Panc1 (cell line): ENCODE results near the gene BRWD1. TPM values are rescaled to one million over a fixed set of nuclear protein-coding genes. Genes with fewer than 3 reads are reported as not detected.

ENCODE experiments used
- ATAC-seq: fragments of 200-7000 bp; cut with Tn5 transposase; 2 replicates; pipeline ENCODE4 v1.9.1; 2020; ENCODE audit warnings: mild to moderate bottlenecking, moderate library complexity
- BruUV-seq: library from RNA; stranded (reverse); fragments of 400-500 nt; replicated peaks from 2 replicates; lab custom pipeline; 2021; lab: Mats Ljungman, UMichigan
- CTCF ChIA-PET: fragments of 300-600 bp; sonication (Branson Sonifier 250); formaldehyde crosslinking; loops from one replicate; lab custom pipeline; 2022; ENCODE audit warnings: antibody characterized with exemption; lab: Charles Lee
- POLR2A ChIA-PET: fragments of 300-600 bp; sonication (Branson Sonifier 250); formaldehyde crosslinking; loops from one replicate; lab custom pipeline; 2022; ENCODE audit warnings: antibody characterized with exemption; lab: Charles Lee
- DNase-seq: peaks from one replicate; pipeline ENCODE4 v3.0.0-alpha.2; 2010; ENCODE audit warnings: low read depth, low spot score
- H3K27ac ChIP-seq: 2 replicates; pipeline ENCODE4 v1.5.1; 2011; ENCODE audit warnings: mild to moderate bottlenecking, low read length, inconsistent platforms
- H3K27me3 ChIP-seq: fragments of 200-500 bp; sonication (Bioruptor generic); 2 replicates; pipeline ENCODE4 v1.6.0; 2014; ENCODE audit warnings: low read length, inconsistent platforms; ENCODE audit not compliant: control insufficient read depth, insufficient read depth
- H3K36me3 ChIP-seq: fragments of 200-500 bp; sonication (Bioruptor generic); 2 replicates; pipeline ENCODE4 v1.5.1; 2014; ENCODE audit warnings: inconsistent platforms, mild to moderate bottlenecking, low read length, moderate library complexity; ENCODE audit not compliant: control insufficient read depth, insufficient read depth
- H3K4me1 ChIP-seq: 2 replicates; pipeline ENCODE4 v1.5.1; 2011; ENCODE audit warnings: inconsistent platforms, mild to moderate bottlenecking, low read length, moderate library complexity; ENCODE audit not compliant: control insufficient read depth, insufficient read depth
- H3K4me3 ChIP-seq, 2 experiments: 2 replicates each; pipeline ENCODE4 v1.5.1; 2011 to 2012; ENCODE audit warnings: low read depth in 2 of 2, low read length in 2 of 2, mild to moderate bottlenecking in 2 of 2, inconsistent platforms in 1 of 2, moderate library complexity in 1 of 2
- H3K9me3 ChIP-seq: fragments of 200-500 bp; sonication (Bioruptor generic); 2 replicates; pipeline ENCODE4 v1.5.1; 2014; ENCODE audit warnings: low read depth, mild to moderate bottlenecking, inconsistent platforms, low read length, moderate library complexity; ENCODE audit not compliant: control insufficient read depth, insufficient read depth
- POLR2AphosphoS5 ChIP-seq: IDR thresholded peaks from 2 replicates; pipeline ENCODE4 v1.6.1; 2012; ENCODE audit warnings: mild to moderate bottlenecking, low read depth, low read length, moderate library complexity
- SIN3A ChIP-seq: IDR thresholded peaks from 2 replicates; pipeline ENCODE4 v1.6.1; 2012; ENCODE audit warnings: low read depth, mild to moderate bottlenecking, low read length, moderate library complexity, borderline replicate concordance; ENCODE audit not compliant: insufficient read depth
- TCF7L2 ChIP-seq: IDR thresholded peaks from 2 replicates; pipeline ENCODE4 v1.6.1; 2011; ENCODE audit warnings: mild to moderate bottlenecking, low read depth, low read length, inconsistent platforms
- in situ Hi-C: cut with HindIII; loops from 2 replicates; pipeline ENCODE4 v1.10.0; 2016; ENCODE audit warnings: low sequenced_read_pairs, low pct_unique_long_range_greater_than_20kb
- intact Hi-C: fragments of 100-400 bp; cut with micrococcal nuclease; formaldehyde crosslinking; loops from one replicate; pipeline ENCODE4 v1.10.0; 2022; ENCODE audit not compliant: unreplicated experiment
- total RNA-seq: library from RNA; stranded (reverse); gene quantifications from one replicate; pipeline ENCODE4 v1.2.1, GENCODE V29; 2021; ENCODE audit not compliant: unreplicated experiment
- TF ChIP-seq, protein P1 (sequence below), 2 experiments: IDR thresholded peaks; 2 replicates each; pipeline ENCODE4 v1.6.1; 2011 to 2012; ENCODE audit warnings: low read depth in 2 of 2, control low read depth in 1 of 2, low read length in 1 of 2, mild to moderate bottlenecking in 1 of 2, moderate library complexity in 1 of 2; ENCODE audit not compliant: insufficient read depth in 1 of 2
- TF ChIP-seq, protein P2 (sequence below): fragments of 450-650 bp; IDR thresholded peaks from 2 replicates; pipeline ENCODE4 v1.5.1; 2017; ENCODE audit warnings: mild to moderate bottlenecking

BRWD1 gene
- total RNA-seq, 1 experiment from 2014 or later, result 26.2 TPM

GRCh38 chr21:39281207-39281606, 32.2 kb downstream of the BRWD1 start:
- H3K36me3 ChIP-seq, result peaks cover 11% of the 10 kb centered on the region; the same call in 1 of the 2 replicates
- intact Hi-C loops, result no loop called here
- ATAC-seq, result no peak

GRCh38 chr21:39269620-39270019, 43.8 kb downstream of the BRWD1 start:
- intact Hi-C loops, result no loop called here
- H3K36me3 ChIP-seq, result peaks cover 14% of the 10 kb centered on the region; the same call in 1 of the 2 replicates

More at GRCh38 chr21:39281207-39281606, 32.2 kb downstream of the BRWD1 start:
- H3K27me3 ChIP-seq, result no peaks in the 10 kb centered on the region
- no peaks in the 10 kb centered on the region for H3K4me1 ChIP-seq
- POLR2A ChIA-PET, result no interaction called here
- CTCF ChIA-PET, result no interaction called here
- H3K9me3 ChIP-seq, result no peaks in the 10 kb centered on the region
- in situ Hi-C loops, result no loop called here
- H3K4me3 ChIP-seq, result no peak overlapping the region
- no peak for DNase-seq
- TF ChIP-seq, protein P1, sequence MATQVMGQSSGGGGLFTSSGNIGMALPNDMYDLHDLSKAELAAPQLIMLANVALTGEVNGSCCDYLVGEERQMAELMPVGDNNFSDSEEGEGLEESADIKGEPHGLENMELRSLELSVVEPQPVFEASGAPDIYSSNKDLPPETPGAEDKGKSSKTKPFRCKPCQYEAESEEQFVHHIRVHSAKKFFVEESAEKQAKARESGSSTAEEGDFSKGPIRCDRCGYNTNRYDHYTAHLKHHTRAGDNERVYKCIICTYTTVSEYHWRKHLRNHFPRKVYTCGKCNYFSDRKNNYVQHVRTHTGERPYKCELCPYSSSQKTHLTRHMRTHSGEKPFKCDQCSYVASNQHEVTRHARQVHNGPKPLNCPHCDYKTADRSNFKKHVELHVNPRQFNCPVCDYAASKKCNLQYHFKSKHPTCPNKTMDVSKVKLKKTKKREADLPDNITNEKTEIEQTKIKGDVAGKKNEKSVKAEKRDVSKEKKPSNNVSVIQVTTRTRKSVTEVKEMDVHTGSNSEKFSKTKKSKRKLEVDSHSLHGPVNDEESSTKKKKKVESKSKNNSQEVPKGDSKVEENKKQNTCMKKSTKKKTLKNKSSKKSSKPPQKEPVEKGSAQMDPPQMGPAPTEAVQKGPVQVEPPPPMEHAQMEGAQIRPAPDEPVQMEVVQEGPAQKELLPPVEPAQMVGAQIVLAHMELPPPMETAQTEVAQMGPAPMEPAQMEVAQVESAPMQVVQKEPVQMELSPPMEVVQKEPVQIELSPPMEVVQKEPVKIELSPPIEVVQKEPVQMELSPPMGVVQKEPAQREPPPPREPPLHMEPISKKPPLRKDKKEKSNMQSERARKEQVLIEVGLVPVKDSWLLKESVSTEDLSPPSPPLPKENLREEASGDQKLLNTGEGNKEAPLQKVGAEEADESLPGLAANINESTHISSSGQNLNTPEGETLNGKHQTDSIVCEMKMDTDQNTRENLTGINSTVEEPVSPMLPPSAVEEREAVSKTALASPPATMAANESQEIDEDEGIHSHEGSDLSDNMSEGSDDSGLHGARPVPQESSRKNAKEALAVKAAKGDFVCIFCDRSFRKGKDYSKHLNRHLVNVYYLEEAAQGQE (IDR thresholded peaks at IDR 0.05; ENCODE audit: insufficient read depth in 1 of 2, low read depth in 2 of 2, low read length in 1 of 2), result no peak
- TF ChIP-seq POLR2AphosphoS5, result no peak
- TF ChIP-seq TCF7L2, result no peak
- TF ChIP-seq, protein P2, sequence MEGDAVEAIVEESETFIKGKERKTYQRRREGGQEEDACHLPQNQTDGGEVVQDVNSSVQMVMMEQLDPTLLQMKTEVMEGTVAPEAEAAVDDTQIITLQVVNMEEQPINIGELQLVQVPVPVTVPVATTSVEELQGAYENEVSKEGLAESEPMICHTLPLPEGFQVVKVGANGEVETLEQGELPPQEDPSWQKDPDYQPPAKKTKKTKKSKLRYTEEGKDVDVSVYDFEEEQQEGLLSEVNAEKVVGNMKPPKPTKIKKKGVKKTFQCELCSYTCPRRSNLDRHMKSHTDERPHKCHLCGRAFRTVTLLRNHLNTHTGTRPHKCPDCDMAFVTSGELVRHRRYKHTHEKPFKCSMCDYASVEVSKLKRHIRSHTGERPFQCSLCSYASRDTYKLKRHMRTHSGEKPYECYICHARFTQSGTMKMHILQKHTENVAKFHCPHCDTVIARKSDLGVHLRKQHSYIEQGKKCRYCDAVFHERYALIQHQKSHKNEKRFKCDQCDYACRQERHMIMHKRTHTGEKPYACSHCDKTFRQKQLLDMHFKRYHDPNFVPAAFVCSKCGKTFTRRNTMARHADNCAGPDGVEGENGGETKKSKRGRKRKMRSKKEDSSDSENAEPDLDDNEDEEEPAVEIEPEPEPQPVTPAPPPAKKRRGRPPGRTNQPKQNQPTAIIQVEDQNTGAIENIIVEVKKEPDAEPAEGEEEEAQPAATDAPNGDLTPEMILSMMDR, result no peak
- no peak for TF ChIP-seq SIN3A
- no TSS peak for BruUV-seq
- H3K27ac ChIP-seq, result no peak overlapping the region

More at GRCh38 chr21:39269620-39270019, 43.8 kb downstream of the BRWD1 start:
- no peaks in the 10 kb centered on the region for H3K4me1 ChIP-seq
- in situ Hi-C loops, result no loop called here
- ChIA-PET POLR2A (no interaction called here), CTCF (no interaction called here)
- DNase-seq (no peak), ATAC-seq (no peak)
- H3K4me3 ChIP-seq, result no peak overlapping the region
- H3K27ac ChIP-seq, result no peak overlapping the region
- BruUV-seq, result no TSS peak
- no peaks in the 10 kb centered on the region for H3K9me3 ChIP-seq
- TF ChIP-seq SIN3A (no peak), TCF7L2 (no peak), POLR2AphosphoS5 (no peak)
- TF ChIP-seq, protein P2, result no peak
- TF ChIP-seq, protein P1 (IDR thresholded peaks at IDR 0.05; ENCODE audit: insufficient read depth in 1 of 2, low read depth in 2 of 2, low read length in 1 of 2), result no peak
- no peaks in the 10 kb centered on the region for H3K27me3 ChIP-seq
